H9 (cell line): ENCODE results near the gene TMEM150B. TPM values are rescaled to one million over a fixed set of nuclear protein-coding genes. Genes with fewer than 3 reads are reported as not detected.

Experiments
- DNase-seq: peaks from one replicate; pipeline ENCODE4 v3.0.0-alpha.2; 2017
- H2AFZ ChIP-seq: one replicate; pipeline ENCODE4 v1.6.1; 2013; ENCODE audit warnings: mild to moderate bottlenecking, low read length, control low read depth, moderate library complexity
- H2AK5ac ChIP-seq: 2 replicates; pipeline ENCODE4 v1.6.1; 2013; ENCODE audit warnings: low read length, control low read depth, mixed read lengths; ENCODE audit not compliant: insufficient read length
- H2BK120ac ChIP-seq: one replicate; pipeline ENCODE4 v1.6.1; 2013; ENCODE audit warnings: low read depth, mild to moderate bottlenecking, low read length, control low read depth, inconsistent platforms; ENCODE audit not compliant: poor library complexity, severe bottlenecking
- H2BK12ac ChIP-seq: 2 replicates; pipeline ENCODE4 v1.6.1; 2013; ENCODE audit warnings: low read length, control low read depth, mixed read lengths, low read depth; ENCODE audit not compliant: insufficient read length
- H2BK15ac ChIP-seq: 2 replicates; pipeline ENCODE4 v1.6.1; 2013; ENCODE audit warnings: low read depth, low read length, control low read depth
- H2BK20ac ChIP-seq: one replicate; pipeline ENCODE4 v1.6.1; 2013; ENCODE audit warnings: low read depth, mild to moderate bottlenecking, low read length, control low read depth, inconsistent platforms; ENCODE audit not compliant: poor library complexity, severe bottlenecking
- H2BK5ac ChIP-seq: 2 replicates; pipeline ENCODE4 v1.6.1; 2013; ENCODE audit warnings: low read length, control low read depth, mixed read lengths; ENCODE audit not compliant: insufficient read length
- H3K14ac ChIP-seq: 2 replicates; pipeline ENCODE4 v1.6.1; 2013; ENCODE audit warnings: low read length, control low read depth; ENCODE audit not compliant: insufficient read depth
- H3K18ac ChIP-seq: 2 replicates; pipeline ENCODE4 v1.6.1; 2013; ENCODE audit warnings: low read depth, mild to moderate bottlenecking, mixed read lengths, low read length, control low read depth; ENCODE audit not compliant: insufficient read length
- H3K23ac ChIP-seq: 2 replicates; pipeline ENCODE4 v1.6.1; 2013; ENCODE audit warnings: low read length, control low read depth, mixed read lengths, low read depth; ENCODE audit not compliant: insufficient read length
- H3K23me2 ChIP-seq: 2 replicates; pipeline ENCODE4 v1.6.1; 2013; ENCODE audit warnings: low read depth, mild to moderate bottlenecking, mixed read lengths, low read length, control low read depth; ENCODE audit not compliant: insufficient read length, poor library complexity, severe bottlenecking
- H3K27ac ChIP-seq: 2 replicates; pipeline ENCODE4 v1.5.1; 2013; ENCODE audit warnings: low read length, control low read depth, mixed read lengths, low read depth; ENCODE audit not compliant: insufficient read length
- H3K27me3 ChIP-seq: 2 replicates; pipeline ENCODE4 v1.6.1; 2013; ENCODE audit warnings: low read length, control low read depth, inconsistent platforms; ENCODE audit not compliant: insufficient read depth
- H3K4ac ChIP-seq: 2 replicates; pipeline ENCODE4 v1.6.1; 2013; ENCODE audit warnings: low read depth, mild to moderate bottlenecking, control low read depth, inconsistent platforms, low read length, moderate library complexity
- H3K4me1 ChIP-seq: 2 replicates; pipeline ENCODE4 v1.6.1; 2013; ENCODE audit warnings: low read length, control low read depth, inconsistent platforms; ENCODE audit not compliant: insufficient read depth
- H3K4me2 ChIP-seq: 2 replicates; pipeline ENCODE4 v1.6.1; 2013; ENCODE audit warnings: low read length, control low read depth, mixed read lengths; ENCODE audit not compliant: insufficient read length, insufficient read depth
- H3K56ac ChIP-seq: 2 replicates; pipeline ENCODE4 v1.6.1; 2013; ENCODE audit warnings: low read depth, mild to moderate bottlenecking, mixed read lengths, low read length, control low read depth; ENCODE audit not compliant: insufficient read length
- H3K79me1 ChIP-seq: 2 replicates; pipeline ENCODE4 v1.6.1; 2013; ENCODE audit warnings: low read depth, mild to moderate bottlenecking, moderate library complexity, low read length, control low read depth, inconsistent platforms; ENCODE audit not compliant: insufficient read depth, poor library complexity, severe bottlenecking
- H3K79me2 ChIP-seq: 2 replicates; pipeline ENCODE4 v1.6.1; 2013; ENCODE audit warnings: low read length, control low read depth, inconsistent platforms; ENCODE audit not compliant: insufficient read depth
- H3K9ac ChIP-seq: 2 replicates; pipeline ENCODE4 v1.6.1; 2013; ENCODE audit warnings: low read length, control low read depth, mixed read lengths; ENCODE audit not compliant: insufficient read length; ENCODE audit errors: extremely low read depth
- H3K9me3 ChIP-seq: one replicate; pipeline ENCODE4 v1.6.1; 2013; ENCODE audit warnings: low read depth, low read length, inconsistent platforms; ENCODE audit not compliant: control insufficient read depth
- H3T11ph ChIP-seq: one replicate; pipeline ENCODE4 v1.6.1; 2013; ENCODE audit warnings: mild to moderate bottlenecking, low read length, control low read depth, inconsistent platforms
- H4K20me1 ChIP-seq: one replicate; pipeline ENCODE4 v1.6.1; 2013; ENCODE audit not compliant: control insufficient read depth, insufficient read length, insufficient read depth
- H4K5ac ChIP-seq: 2 replicates; pipeline ENCODE4 v1.6.1; 2013; ENCODE audit warnings: low read depth, mild to moderate bottlenecking, mixed read lengths, low read length, control low read depth; ENCODE audit not compliant: insufficient read length
- H4K8ac ChIP-seq: replicated peaks from 2 replicates; pipeline ENCODE4 v1.6.1; 2013; ENCODE audit warnings: low read length, control low read depth, mixed read lengths, low read depth; ENCODE audit not compliant: insufficient read length
- H4K91ac ChIP-seq: 2 replicates; pipeline ENCODE4 v1.6.1; 2013; ENCODE audit warnings: low read depth, mild to moderate bottlenecking, moderate library complexity, mixed read lengths, low read length, control low read depth; ENCODE audit not compliant: insufficient read length
- H3K27ac Mint-ChIP-seq, 3 experiments: 2 replicates in 2 of 3; 3 replicates in 1 of 3; pipeline ENCODE4 v1.8.0; 2020 to 2021; ENCODE audit warnings: mixed read lengths in 3 of 3, mild to moderate bottlenecking in 1 of 3, moderate library complexity in 1 of 3
- H3K27me3 Mint-ChIP-seq: 2 replicates; pipeline ENCODE4 v1.8.0; 2021; ENCODE audit warnings: low read depth, mild to moderate bottlenecking, moderate library complexity, mixed read lengths
- H3K36me3 Mint-ChIP-seq, 3 experiments: 2 replicates in 2 of 3; 3 replicates in 1 of 3; pipeline ENCODE4 v1.8.0; 2020 to 2021; ENCODE audit warnings: low read depth in 3 of 3, mixed read lengths in 3 of 3; ENCODE audit not compliant: insufficient read depth in 1 of 3
- H3K4me1 Mint-ChIP-seq, 2 experiments: 2 replicates each; pipeline ENCODE4 v1.8.0; 2020; ENCODE audit warnings: mixed read lengths in 2 of 2
- H3K4me3 Mint-ChIP-seq, 2 experiments: 2 replicates in 1 of 2; 3 replicates in 1 of 2; pipeline ENCODE4 v1.8.0; 2020 to 2021; ENCODE audit warnings: mild to moderate bottlenecking in 2 of 2, mixed read lengths in 2 of 2, moderate library complexity in 1 of 2
- H3K9me3 Mint-ChIP-seq, 2 experiments: 2 replicates in 1 of 2; 3 replicates in 1 of 2; pipeline ENCODE4 v1.8.0; 2020; ENCODE audit warnings: mild to moderate bottlenecking in 2 of 2, mixed read lengths in 2 of 2, moderate library complexity in 1 of 2
- CTCF ChIP-seq: fragments of 200-600 bp; sonication (generic); conservative IDR thresholded peaks from 3 replicates; pipeline ENCODE4 v1.8.0; 2021; ENCODE audit warnings: antibody characterized with exemption, mild to moderate bottlenecking
- WGBS: extraction: QIAGEN DNeasy Blood & Tissue Kit; methylation state at CpG from one replicate; pipeline ENCODE4 v1.1.7; 2013; ENCODE audit warnings: missing lambda C conversion rate, low lambda C conversion rate, mixed read lengths; ENCODE audit not compliant: insufficient read length; ENCODE audit errors: extremely low coverage; 5-methylcytosine and 5-hydroxymethylcytosine counted together
- total RNA-seq: library from RNA; stranded (reverse); gene quantifications from 2 replicates; pipeline ENCODE4 v1.2.1, GENCODE V29; 2021

Gene TMEM150B
- total RNA-seq, 1 experiment from 2014 or later, result 0.63 TPM

GRCh38 chr19:55312621-55313512 lies 12.3 kb downstream of the TMEM150B start:
- no peak overlapping the region for H2AFZ ChIP-seq
- no peaks in the 10 kb centered on the region for H3K27me3 ChIP-seq
- no peaks in the 10 kb centered on the region for H3K23me2 ChIP-seq
- Mint-ChIP-seq H3K9me3 (no peaks in the 10 kb centered on the region), H3K27ac (peak overlapping the region; percentile 1 to 70 (median 37); a peak in 5 of 7 replicates), H3K4me1 (peaks cover 3 to 7% of the 10 kb centered on the region in 2 experiments; a peak in 2 of 4 replicates), H3K27me3 (peaks cover 2% of the 10 kb centered on the region; the same call in 1 of the 2 replicates), H3K4me3 (no peak overlapping the region), H3K36me3 (peaks cover 13 to 20% (median 20%) of the 10 kb centered on the region in 3 experiments; a peak in 6 of 7 replicates)
- H3T11ph ChIP-seq, result no peak overlapping the region
- DNase-seq, result peak; percentile 28
- H2BK120ac ChIP-seq, result no peak overlapping the region
- no peaks in the 10 kb centered on the region for H3K4me1 ChIP-seq
- H3K14ac ChIP-seq, result no peak overlapping the region
- H3K9ac ChIP-seq, result no peak overlapping the region
- no peak overlapping the region for H3K18ac ChIP-seq
- no peak overlapping the region for H3K23ac ChIP-seq
- no peak overlapping the region for H4K8ac ChIP-seq
- no peak overlapping the region for H4K5ac ChIP-seq
- no CpG with 5 or more reads among the region's 47 CpGs for WGBS
- H2AK5ac ChIP-seq, result no peak overlapping the region
- no peak overlapping the region for H4K91ac ChIP-seq
- no peak for TF ChIP-seq CTCF
- no peaks in the 10 kb centered on the region for H3K79me2 ChIP-seq
- H3K79me1 ChIP-seq, result no peaks in the 10 kb centered on the region
- H3K4me2 ChIP-seq, result no peak overlapping the region
- H3K27ac ChIP-seq, result no peak overlapping the region
- H2BK20ac ChIP-seq, result no peak overlapping the region
- H4K20me1 ChIP-seq, result no peaks in the 10 kb centered on the region
- no peak overlapping the region for H3K4ac ChIP-seq
- no peak overlapping the region for H2BK5ac ChIP-seq
- H2BK15ac ChIP-seq, result no peak overlapping the region
- H3K9me3 ChIP-seq, result no peaks in the 10 kb centered on the region
- H3K56ac ChIP-seq, result no peak overlapping the region
- H2BK12ac ChIP-seq, result no peak overlapping the region
